CD4-positive, alpha-beta T cell treated with Interleukin-15 for 4 hours (primary cell): ENCODE results near the gene NPNT.

Source experiments
- DNase-seq: peaks from one replicate; pipeline ENCODE4 v3.0.0-alpha.2; 2020; ENCODE audit warnings: low spot score

Gene NPNT

DNA sequence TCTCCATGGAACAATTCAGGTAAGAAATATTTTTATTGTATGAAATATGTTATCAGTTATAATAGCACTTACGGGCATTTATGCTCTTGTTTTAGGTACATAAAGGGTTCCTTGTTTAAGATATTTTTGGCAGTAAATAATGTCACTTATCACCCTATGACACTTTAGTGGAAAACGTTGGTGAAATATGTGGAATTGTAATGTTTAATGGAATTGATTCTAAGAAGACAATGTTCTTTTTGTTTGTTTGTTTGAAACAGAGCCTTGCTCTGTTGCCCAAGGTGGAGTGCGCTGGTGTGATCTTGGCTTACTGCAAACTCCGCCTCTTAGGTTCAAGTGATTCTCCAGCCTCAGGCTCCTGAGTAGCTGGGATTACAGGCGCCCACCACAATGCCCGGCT, 17.4 kb downstream of the NPNT start:
- no peak for DNase-seq

- no peak for DNase-seq
Observed at GRCh38 chr4:105917171-105917685, 22.0 kb downstream of the NPNT start.

GRCh38 chr4:105921301-105921700, 26.0 kb downstream of the NPNT start:
- DNase-seq = no peak

DNA sequence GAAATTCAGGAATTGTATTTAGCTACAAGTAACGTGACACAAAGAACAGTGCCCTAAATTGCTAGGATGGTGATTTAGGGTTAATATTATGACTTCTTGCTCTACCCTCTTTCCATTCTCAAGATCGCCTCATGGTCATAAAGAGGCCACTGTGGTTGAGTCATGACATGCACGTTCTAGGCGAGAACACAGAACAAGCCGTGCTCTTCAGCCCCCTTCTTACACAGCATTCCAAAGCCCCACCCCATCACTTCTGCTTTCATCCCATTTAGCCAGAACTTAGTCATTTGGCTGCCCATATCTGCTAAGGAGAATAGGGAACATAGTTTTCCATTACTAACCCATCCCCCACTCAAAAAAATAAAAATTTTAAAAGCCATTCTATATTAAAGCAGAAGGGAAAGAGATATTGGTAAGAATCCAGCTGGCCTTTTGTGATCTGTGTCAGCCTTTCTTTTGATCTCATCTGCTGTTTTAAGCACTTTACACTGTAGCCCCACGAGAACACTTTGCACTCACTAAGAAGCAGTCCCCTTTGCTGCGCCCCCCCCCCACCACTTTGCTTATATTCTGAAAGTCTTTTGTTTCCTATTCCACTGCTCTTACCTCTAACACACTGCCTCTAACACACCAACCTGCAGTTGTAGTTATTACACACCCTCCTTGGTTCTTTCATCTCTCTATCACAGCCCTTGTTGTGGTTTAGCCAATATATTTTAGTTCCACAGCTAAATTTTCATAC, 28.4 kb downstream of the NPNT start:
- no peak for DNase-seq

GRCh38 chr4:105924341-105924740, 29.1 kb downstream of the NPNT start:
- no peak for DNase-seq

- DNase-seq = no peak
Observed at GRCh38 chr4:105930698-105931097, 35.4 kb downstream of the NPNT start.

GRCh38 chr4:105933083-105933482, 37.8 kb downstream of the NPNT start:
- DNase-seq = no peak

- DNase-seq = no peak
Observed at GRCh38 chr4:105934386-105934785, 39.1 kb downstream of the NPNT start.

DNA sequence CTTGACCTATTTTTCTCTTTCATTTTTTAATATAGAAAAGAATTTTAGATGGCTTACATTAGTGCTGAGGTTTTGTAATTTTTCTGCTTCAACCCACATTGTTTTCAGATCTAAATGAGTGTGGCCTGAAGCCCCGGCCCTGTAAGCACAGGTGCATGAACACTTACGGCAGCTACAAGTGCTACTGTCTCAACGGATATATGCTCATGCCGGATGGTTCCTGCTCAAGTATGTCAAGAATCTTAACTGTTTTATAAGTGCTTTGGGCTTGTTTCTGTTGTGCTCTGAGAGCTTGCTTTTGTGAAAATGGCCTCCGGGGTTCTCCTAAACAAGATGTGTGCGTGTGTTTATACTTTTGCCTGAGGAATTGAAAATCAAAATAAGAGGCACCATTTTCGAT, 41.6 kb downstream of the NPNT start:
- no peak for DNase-seq

GRCh38 chr4:105937759-105938158, 42.5 kb downstream of the NPNT start:
- no peak for DNase-seq

DNA sequence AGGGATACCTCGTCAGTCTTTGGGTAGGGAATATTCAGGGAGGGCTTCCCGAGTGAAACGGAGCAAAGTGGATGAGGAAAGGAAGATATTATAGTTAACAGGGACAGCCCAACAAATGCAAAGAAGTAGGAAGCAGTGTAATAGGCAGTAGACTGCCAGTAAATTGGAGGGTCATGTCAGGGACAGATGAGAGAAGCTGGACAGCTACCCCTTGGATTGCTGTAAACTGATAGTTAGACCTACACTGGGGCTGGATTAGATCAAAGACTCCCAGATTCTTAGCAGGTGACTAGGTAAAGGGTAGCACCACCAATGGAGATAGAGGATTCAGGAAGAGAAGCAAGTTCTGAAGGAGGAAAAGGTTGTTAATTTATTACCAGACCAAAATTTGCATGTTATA, 48.0 kb downstream of the NPNT start:
- no peak for DNase-seq

DNA sequence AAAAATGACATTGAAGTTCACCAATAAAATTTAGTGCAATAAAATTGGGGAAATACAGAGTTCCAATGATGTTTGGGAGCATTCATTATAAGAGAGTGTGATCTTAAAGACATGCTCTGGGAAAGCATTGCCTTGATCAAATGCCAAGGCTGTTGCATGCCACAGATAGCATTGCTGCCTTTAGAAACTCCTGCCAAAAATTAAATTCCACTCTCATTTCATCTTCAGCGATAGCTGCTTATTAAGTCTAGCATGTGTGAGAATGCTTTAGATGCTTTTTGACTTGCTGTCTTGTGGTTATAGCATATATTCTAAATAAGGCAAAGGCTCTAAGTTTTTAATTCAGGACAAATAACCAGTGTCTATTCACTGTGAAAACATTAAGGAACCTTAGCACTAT, 49.3 kb downstream of the NPNT start:
- no peak for DNase-seq

GRCh38 chr4:105946771-105947170, 51.5 kb downstream of the NPNT start:
- no peak for DNase-seq

DNA sequence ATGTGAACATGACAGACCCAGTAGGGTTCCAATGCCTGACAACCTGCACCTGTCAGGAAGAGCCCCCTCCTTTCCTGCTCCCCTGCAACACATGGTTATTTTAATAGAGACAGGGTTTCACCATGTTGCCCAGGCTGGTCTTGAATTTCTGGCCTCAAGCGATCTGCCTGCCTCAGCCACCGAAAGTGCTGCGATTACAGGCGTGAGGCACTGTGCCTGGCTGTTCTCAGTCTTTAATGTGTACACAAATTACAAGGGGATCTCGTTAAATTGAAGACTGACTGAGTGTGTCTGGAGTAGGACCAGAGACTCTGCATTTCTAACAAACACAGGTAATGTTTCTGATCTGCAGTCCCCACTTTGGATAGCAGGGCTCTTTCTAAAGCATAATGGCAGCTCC, 55.4 kb downstream of the NPNT start:
- DNase-seq = no peak

DNA sequence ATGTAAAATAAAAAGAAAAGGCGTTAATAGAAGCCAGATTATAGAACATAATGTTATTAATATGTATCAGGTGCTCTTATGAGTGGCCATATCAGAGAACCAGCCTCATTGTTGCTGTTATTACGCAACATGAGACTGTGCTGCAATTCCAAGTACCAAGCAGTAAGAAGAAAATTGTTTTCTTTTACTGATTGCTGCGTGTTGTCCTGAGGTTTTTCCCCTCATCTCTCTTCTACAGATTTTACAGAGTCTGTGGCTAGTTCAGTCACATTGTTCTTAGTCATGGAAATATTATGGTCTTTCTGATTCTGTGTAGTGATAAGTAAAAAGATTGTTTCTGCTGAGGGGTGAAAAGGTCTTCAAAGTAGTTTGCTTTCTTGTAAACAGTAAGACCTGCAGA, 55.9 kb downstream of the NPNT start:
- no peak for DNase-seq

GRCh38 chr4:105952591-105952990, 57.3 kb downstream of the NPNT start:
- DNase-seq = no peak

DNA sequence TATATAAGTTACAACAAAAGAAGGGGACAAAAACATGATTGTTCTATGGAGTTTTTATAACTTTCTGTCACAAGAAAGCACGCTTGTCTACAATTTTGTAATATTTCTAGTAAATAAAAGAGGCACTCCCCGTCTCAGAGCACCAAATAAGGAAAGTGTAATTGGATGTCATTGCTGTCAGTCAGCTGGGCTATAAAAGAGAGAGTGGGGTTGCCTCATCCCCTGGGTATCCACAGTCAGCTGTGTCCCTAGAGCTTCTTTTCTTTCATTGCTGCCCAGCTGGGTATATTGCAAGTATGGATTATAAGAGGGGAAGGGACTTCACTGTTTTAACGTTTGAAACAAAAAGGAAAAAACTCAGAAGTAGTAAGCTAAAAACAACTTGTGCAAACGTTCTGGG, 61.3 kb downstream of the NPNT start:
- no peak for DNase-seq

DNA sequence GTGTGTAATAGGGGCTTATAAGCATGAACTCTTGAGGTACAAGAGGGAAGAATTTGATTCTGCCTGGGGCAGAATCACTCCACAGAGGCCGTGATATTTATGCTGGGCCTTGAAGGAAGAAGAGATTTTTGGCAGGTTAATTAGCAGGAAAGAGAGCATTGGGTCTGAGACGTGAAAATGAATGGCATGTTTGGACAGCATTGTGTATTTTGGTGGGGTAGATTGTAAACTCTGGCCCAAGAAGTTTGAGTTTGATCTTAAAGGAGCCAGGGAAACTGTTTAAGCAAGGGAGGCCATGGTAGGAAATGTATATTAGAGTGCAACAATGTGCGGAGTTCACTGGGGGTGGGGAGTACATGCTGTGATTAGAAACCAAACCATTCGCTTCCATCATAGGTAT, 62.4 kb downstream of the NPNT start:
- DNase-seq = no peak

GRCh38 chr4:105963461-105964400, 68.5 kb downstream of the NPNT start:
- DNase-seq = no peak

GRCh38 chr4:105965183-105965800, 70.0 kb downstream of the NPNT start:
- DNase-seq = no peak

GRCh38 chr4:105966051-105966450, 70.8 kb downstream of the NPNT start:
- no peak for DNase-seq

- no peak for DNase-seq
Observed at GRCh38 chr4:105967058-105967658, 71.9 kb downstream of the NPNT start.
